ENCODE data around the gene ICAM5. TPM values are rescaled to one million over a fixed set of nuclear protein-coding genes. Genes with fewer than 3 reads are reported as not detected.

ICAM5 gene
- total RNA-seq, 1 donor from 2014 or later, result not detected

DNA sequence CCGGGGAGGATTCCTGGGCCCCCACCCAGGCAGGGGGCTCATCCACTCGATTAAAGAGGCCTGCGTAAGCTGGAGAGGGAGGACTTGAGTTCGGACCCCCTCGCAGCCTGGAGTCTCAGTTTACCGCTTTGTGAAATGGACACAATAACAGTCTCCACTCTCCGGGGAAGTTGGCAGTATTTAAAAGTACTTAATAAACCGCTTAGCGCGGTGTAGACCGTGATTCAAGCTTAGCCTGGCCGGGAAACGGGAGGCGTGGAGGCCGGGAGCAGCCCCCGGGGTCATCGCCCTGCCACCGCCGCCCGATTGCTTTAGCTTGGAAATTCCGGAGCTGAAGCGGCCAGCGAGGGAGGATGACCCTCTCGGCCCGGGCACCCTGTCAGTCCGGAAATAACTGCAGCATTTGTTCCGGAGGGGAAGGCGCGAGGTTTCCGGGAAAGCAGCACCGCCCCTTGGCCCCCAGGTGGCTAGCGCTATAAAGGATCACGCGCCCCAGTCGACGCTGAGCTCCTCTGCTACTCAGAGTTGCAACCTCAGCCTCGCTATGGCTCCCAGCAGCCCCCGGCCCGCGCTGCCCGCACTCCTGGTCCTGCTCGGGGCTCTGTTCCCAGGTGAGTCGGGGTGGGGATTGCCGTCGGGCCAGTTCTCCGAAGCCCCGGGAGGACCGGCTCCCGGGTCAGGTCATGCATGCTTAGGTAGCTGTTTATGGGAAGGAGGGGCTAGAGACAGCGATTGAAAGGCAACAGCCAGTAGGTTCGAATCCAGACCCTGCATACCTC, 18.9 kb upstream of the ICAM5 start, which contains the start of gene ICAM1:
ICAM1 (plus strand) TSS at position 505 of the 779 bp plus-strand sequence; CDS start at position 545, 40 bp downstream.
- H3K36me3 Mint-ChIP-seq, result no peaks in the 10 kb centered on the region
- peaks cover 61% of the 10 kb centered on the region for H3K27me3 ChIP-seq
- H3K4me1 ChIP-seq, result no peaks in the 10 kb centered on the region
- no peak within 1 kb of the TSS for H3K9ac ChIP-seq
- peak within 1 kb of the TSS; percentile 64 for H3K4me2 ChIP-seq
- H3F3A ChIP-seq (ENCODE audit: low read depth), result peaks cover 18% of the 10 kb centered on the region
- no peak within 1 kb of the TSS for H3K27ac Mint-ChIP-seq
- peak within 1 kb of the TSS; percentile 74 for H2AFZ ChIP-seq (replicated peaks)
- H4K20me1 ChIP-seq (ENCODE audit: low read depth), result no peaks in the 10 kb centered on the region
- H3K4me1 Mint-ChIP-seq, result no peaks in the 10 kb centered on the region
- peak; percentile 71 for DNase-seq (ENCODE audit: low spot score)
- peaks cover 34% of the 10 kb centered on the region for H3K27me3 Mint-ChIP-seq (ENCODE audit: insufficient read depth, low read depth)
- no peaks in the 10 kb centered on the region for H3K36me3 ChIP-seq
- H3K4me3 ChIP-seq, result peak within 1 kb of the TSS; percentile 34
- H3K9me3 Mint-ChIP-seq, result no peaks in the 10 kb centered on the region
- TF ChIP-seq EZH2phosphoT487 (IDR thresholded peaks at IDR 0.05), result peak; percentile 63
- TF ChIP-seq CTCF (IDR thresholded peaks at IDR 0.05), result no peak
- peak; percentile 35 for TF ChIP-seq EZH2 (IDR thresholded peaks at IDR 0.05)
- H3K79me2 ChIP-seq (ENCODE audit: low read depth), result no peaks in the 10 kb centered on the region
- H3K27ac ChIP-seq, result no peak within 1 kb of the TSS
- H3K4me3 Mint-ChIP-seq, result peak within 1 kb of the TSS; percentile 35
- no peaks in the 10 kb centered on the region for H3K9me3 ChIP-seq (ENCODE audit: low read depth)

DNA sequence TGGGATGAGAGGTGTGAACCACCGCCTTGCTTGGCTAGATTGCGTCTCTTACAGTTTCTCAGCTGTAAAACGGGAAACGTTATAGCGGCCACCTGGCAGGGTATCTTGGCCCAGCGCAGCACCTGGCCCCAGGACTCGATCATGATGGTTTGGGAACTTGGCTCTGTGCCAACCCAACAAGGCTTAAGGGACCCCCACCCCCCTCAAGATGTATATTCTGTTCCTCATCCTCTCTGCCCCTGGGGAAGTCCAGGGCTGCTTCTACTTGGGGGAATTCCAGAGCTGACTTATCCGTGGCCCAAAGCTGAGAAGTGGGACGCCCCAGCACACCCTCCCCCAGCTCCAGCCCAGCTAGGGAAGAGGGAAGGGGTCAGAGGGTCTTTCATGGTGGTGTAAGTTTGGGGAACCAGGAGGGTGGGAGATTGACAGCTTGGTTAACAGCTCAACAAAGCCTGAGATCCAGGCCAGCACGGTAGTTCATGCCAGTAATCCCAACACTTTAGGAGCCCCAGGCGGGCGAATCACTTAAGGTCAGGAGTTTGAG, 18.1 kb upstream of the ICAM5 start:
- Mint-ChIP-seq H3K27ac (no peak overlapping the region), H3K27me3 (ENCODE audit: insufficient read depth, low read depth) (peaks cover 34% of the 10 kb centered on the region), H3K4me3 (peak overlapping the region; percentile 35), H3K9me3 (no peaks in the 10 kb centered on the region), H3K4me1 (no peaks in the 10 kb centered on the region), H3K36me3 (no peaks in the 10 kb centered on the region)
- Histone ChIP-seq H3K4me1 (no peaks in the 10 kb centered on the region), H3K27me3 (peaks cover 61% of the 10 kb centered on the region), H3K9ac (no peak overlapping the region), H4K20me1 (ENCODE audit: low read depth) (no peaks in the 10 kb centered on the region), H2AFZ (replicated peaks) (no peak overlapping the region), H3K79me2 (ENCODE audit: low read depth) (no peaks in the 10 kb centered on the region), H3K36me3 (no peaks in the 10 kb centered on the region), H3K4me3 (no peak overlapping the region), H3K9me3 (ENCODE audit: low read depth) (no peaks in the 10 kb centered on the region), H3K27ac (no peak overlapping the region), H3F3A (ENCODE audit: low read depth) (peaks cover 18% of the 10 kb centered on the region), H3K4me2 (no peak overlapping the region)
- no peak for DNase-seq (ENCODE audit: low spot score)
- TF ChIP-seq CTCF (IDR thresholded peaks at IDR 0.05) (no peak), EZH2phosphoT487 (IDR thresholded peaks at IDR 0.05) (no peak), EZH2 (IDR thresholded peaks at IDR 0.05) (no peak)

DNA sequence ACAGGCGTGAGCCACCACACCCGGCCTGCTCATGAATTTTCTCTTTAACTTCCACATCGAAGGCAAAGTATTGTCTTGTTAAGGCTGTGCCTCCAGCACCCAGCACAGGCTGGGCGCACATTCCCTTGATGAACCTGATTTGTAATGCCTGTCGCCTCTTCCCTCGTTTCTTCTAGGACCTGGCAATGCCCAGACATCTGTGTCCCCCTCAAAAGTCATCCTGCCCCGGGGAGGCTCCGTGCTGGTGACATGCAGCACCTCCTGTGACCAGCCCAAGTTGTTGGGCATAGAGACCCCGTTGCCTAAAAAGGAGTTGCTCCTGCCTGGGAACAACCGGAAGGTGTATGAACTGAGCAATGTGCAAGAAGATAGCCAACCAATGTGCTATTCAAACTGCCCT, 15.2 kb upstream of the ICAM5 start:
- no peak overlapping the region for H3K27ac ChIP-seq
- H3K9me3 ChIP-seq (ENCODE audit: low read depth), result no peaks in the 10 kb centered on the region
- H3K4me3 ChIP-seq, result no peak overlapping the region
- DNase-seq (ENCODE audit: low spot score), result no peak
- Mint-ChIP-seq H3K27me3 (ENCODE audit: insufficient read depth, low read depth) (peaks cover 35% of the 10 kb centered on the region), H3K4me3 (no peak overlapping the region), H3K9me3 (no peaks in the 10 kb centered on the region), H3K27ac (no peak overlapping the region), H3K4me1 (peaks cover 2% of the 10 kb centered on the region), H3K36me3 (no peaks in the 10 kb centered on the region)
- no peak overlapping the region for H3K4me2 ChIP-seq
- no peaks in the 10 kb centered on the region for H3K4me1 ChIP-seq
- no peaks in the 10 kb centered on the region for H4K20me1 ChIP-seq (ENCODE audit: low read depth)
- TF ChIP-seq EZH2phosphoT487 (IDR thresholded peaks at IDR 0.05) (no peak), CTCF (IDR thresholded peaks at IDR 0.05) (no peak), EZH2 (IDR thresholded peaks at IDR 0.05) (no peak)
- no peak overlapping the region for H2AFZ ChIP-seq (replicated peaks)
- H3K36me3 ChIP-seq, result no peaks in the 10 kb centered on the region
- H3F3A ChIP-seq (ENCODE audit: low read depth), result peaks cover 18% of the 10 kb centered on the region
- no peaks in the 10 kb centered on the region for H3K79me2 ChIP-seq (ENCODE audit: low read depth)
- H3K9ac ChIP-seq, result no peak overlapping the region
- peaks cover 45% of the 10 kb centered on the region for H3K27me3 ChIP-seq
